ENCODE measurements around the gene WIPI1. TPM values are rescaled to one million over a fixed set of nuclear protein-coding genes. Genes with fewer than 3 reads are reported as not detected.
"Not testable (repeated sequence)": the region's sequence is repeated elsewhere in the genome, so short reads cannot be mapped to it uniquely, and the experiment has no call there.

WIPI1 gene
- total RNA-seq: 10 to 100 TPM; 46.0 to 53.1 TPM
- polyA plus RNA-seq: 10 to 100 TPM; 18.5 to 30.4 TPM
- long read RNA-seq, donor 1, transcript WIPI1-202 (12 exons, 1,575 nt): minor isoform, 28 of 261 reads
- long read RNA-seq, donor 1, transcript WIPI1-201 (13 exons, 1,832 nt): major isoform, 158 of 261 reads
- long read RNA-seq, donor 1, partial matches to known transcripts: 52 of 261 reads
- long read RNA-seq, donor 1, other reads (novel, unspliced or antisense): 23 of 261 reads
- long read RNA-seq, donor 2, transcript WIPI1-201 (13 exons, 1,832 nt): major isoform, 23 of 49 reads
- long read RNA-seq, donor 2, partial matches to known transcripts: 7 of 49 reads
- long read RNA-seq, donor 2, other reads (novel, unspliced or antisense): 14 of 49 reads

GRCh38 chr17:68457168-68457538 is at the start of gene WIPI1:
TSS of gene WIPI1 (minus strand) at chr17:68457496. CDS start at chr17:68457421, 75 bp downstream.
- Histone ChIP-seq H3K4me3 (ENCODE audit: low read length in 2 of 2) (peak within 1 kb of the TSS; percentile 80), H3K27ac (ENCODE audit: low read depth in 1 of 2, low read length in 2 of 2) (peak within 1 kb of the TSS; percentile 50 to 85), H3K27me3 (ENCODE audit: control insufficient read depth in 1 of 2, insufficient read depth in 2 of 2, low read length in 1 of 2) (no peaks in the 10 kb centered on the region), H3K4me1 (ENCODE audit: control insufficient read depth in 1 of 2, insufficient read depth in 2 of 2, low read length in 2 of 2) (peaks cover 0 to 2% of the 10 kb centered on the region in 2 donors), H3K36me3 (ENCODE audit: control insufficient read depth in 1 of 2, insufficient read depth in 2 of 2, low read length in 1 of 2) (no peaks in the 10 kb centered on the region), H3K9me3 (ENCODE audit: control insufficient read depth, low read length) (no peaks in the 10 kb centered on the region)
- ATAC-seq (ENCODE audit: low FRiP score) (no peak), DNase-seq (peak in 1 of 2 donors; percentile 78)
- WGBS, 2 donors: 0% methylated on average over 28 to 37 of the region's 39 CpGs
- intact Hi-C loops (cut with DNase I): loop anchor here in 1 of 2 donors (5.0 kb wide), 1 partner anchor 210 kb away; the partner anchor contains the start of gene AMZ2

GRCh38 chr17:68505951-68506350 is 48.7 kb upstream of the WIPI1 start:
- H3K9me3 ChIP-seq (ENCODE audit: control insufficient read depth, low read length): no peaks in the 10 kb centered on the region
- no peaks in the 10 kb centered on the region for H3K4me1 ChIP-seq (ENCODE audit: control insufficient read depth in 1 of 2, insufficient read depth in 2 of 2, low read length in 2 of 2)
- ATAC-seq (ENCODE audit: low FRiP score) (no peak), DNase-seq (no peak)
- WGBS, 2 donors: 89 to 93% methylated on average over 1 of the region's 1 CpG
- no peaks in the 10 kb centered on the region for H3K36me3 ChIP-seq (ENCODE audit: control insufficient read depth in 1 of 2, insufficient read depth in 2 of 2, low read length in 1 of 2)
- intact Hi-C loops (cut with DNase I): no loop called here
- H3K27me3 ChIP-seq (ENCODE audit: control insufficient read depth in 1 of 2, insufficient read depth in 2 of 2, low read length in 1 of 2): no peaks in the 10 kb centered on the region
- no peak overlapping the region for H3K4me3 ChIP-seq (ENCODE audit: low read length in 2 of 2)
- no peak overlapping the region for H3K27ac ChIP-seq (ENCODE audit: low read depth in 1 of 2, low read length in 2 of 2)

DNA sequence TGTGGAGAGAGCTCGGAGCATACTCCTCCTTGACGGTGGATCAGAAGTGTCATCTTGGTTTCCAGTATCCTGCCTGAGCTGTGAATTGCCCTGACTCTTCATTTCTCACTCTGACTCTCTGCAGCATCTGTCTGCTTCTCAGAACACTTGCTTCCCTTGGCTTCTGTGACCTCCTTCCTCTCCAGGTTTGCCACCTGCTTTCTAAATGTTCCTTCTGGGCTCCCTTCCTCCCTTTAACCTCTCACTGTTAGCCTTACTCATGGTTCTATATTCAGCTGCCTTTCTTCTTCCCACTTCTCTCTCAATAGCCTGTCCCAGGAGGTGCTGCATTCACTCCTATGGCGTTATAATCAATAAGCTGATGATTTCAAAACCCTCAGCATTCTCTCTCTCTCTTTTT is 43.8 kb upstream of the WIPI1 start:
- Histone ChIP-seq H3K36me3 (ENCODE audit: control insufficient read depth in 1 of 2, insufficient read depth in 2 of 2, low read length in 1 of 2) (no peaks in the 10 kb centered on the region), H3K27me3 (ENCODE audit: control insufficient read depth in 1 of 2, insufficient read depth in 2 of 2, low read length in 1 of 2) (no peaks in the 10 kb centered on the region), H3K27ac (ENCODE audit: low read depth in 1 of 2, low read length in 2 of 2) (no peak overlapping the region), H3K4me1 (ENCODE audit: control insufficient read depth in 1 of 2, insufficient read depth in 2 of 2, low read length in 2 of 2) (no peaks in the 10 kb centered on the region), H3K9me3 (ENCODE audit: control insufficient read depth, low read length) (no peaks in the 10 kb centered on the region), H3K4me3 (ENCODE audit: low read length in 2 of 2) (no peak overlapping the region)
- DNase-seq (no peak), ATAC-seq (ENCODE audit: low FRiP score) (no peak)
- intact Hi-C loops (cut with DNase I): no loop called here
- 71 to 73% methylated on average over 3 of the region's 3 CpGs for WGBS, 2 donors

- no peak for ATAC-seq (ENCODE audit: low FRiP score)
- no peaks in the 10 kb centered on the region for H3K4me1 ChIP-seq (ENCODE audit: control insufficient read depth in 1 of 2, insufficient read depth in 2 of 2, low read length in 2 of 2)
- 90 to 92% methylated on average over 5 of the region's 5 CpGs for WGBS, 2 donors
- no peak overlapping the region for H3K27ac ChIP-seq (ENCODE audit: low read depth in 1 of 2, low read length in 2 of 2)
- intact Hi-C loops (cut with DNase I): no loop called here
- H3K36me3 ChIP-seq (ENCODE audit: control insufficient read depth in 1 of 2, insufficient read depth in 2 of 2, low read length in 1 of 2): no peaks in the 10 kb centered on the region
- no peaks in the 10 kb centered on the region for H3K27me3 ChIP-seq (ENCODE audit: control insufficient read depth in 1 of 2, insufficient read depth in 2 of 2, low read length in 1 of 2)
- DNase-seq: no peak
- H3K4me3 ChIP-seq (ENCODE audit: low read length in 2 of 2): no peak overlapping the region
- H3K9me3 ChIP-seq (ENCODE audit: control insufficient read depth, low read length): no peaks in the 10 kb centered on the region
Measured at GRCh38 chr17:68499587-68499986, 42.3 kb upstream of the WIPI1 start.

GRCh38 chr17:68498479-68499326 is 41.4 kb upstream of the WIPI1 start:
- DNase-seq (no peak), ATAC-seq (ENCODE audit: low FRiP score) (no peak)
- no peaks in the 10 kb centered on the region for H3K36me3 ChIP-seq (ENCODE audit: control insufficient read depth in 1 of 2, insufficient read depth in 2 of 2, low read length in 1 of 2)
- H3K4me1 ChIP-seq (ENCODE audit: control insufficient read depth in 1 of 2, insufficient read depth in 2 of 2, low read length in 2 of 2): no peaks in the 10 kb centered on the region
- intact Hi-C loops (cut with DNase I): no loop called here
- H3K27ac ChIP-seq (ENCODE audit: low read depth in 1 of 2, low read length in 2 of 2): no peak overlapping the region
- no peak overlapping the region for H3K4me3 ChIP-seq (ENCODE audit: low read length in 2 of 2)
- no peaks in the 10 kb centered on the region for H3K27me3 ChIP-seq (ENCODE audit: control insufficient read depth in 1 of 2, insufficient read depth in 2 of 2, low read length in 1 of 2)
- 36 to 37% methylated on average over 7 of the region's 7 CpGs for WGBS, 2 donors
- H3K9me3 ChIP-seq (ENCODE audit: control insufficient read depth, low read length): no peaks in the 10 kb centered on the region

GRCh38 chr17:68497885-68498319 is 40.6 kb upstream of the WIPI1 start:
- no peaks in the 10 kb centered on the region for H3K27me3 ChIP-seq (ENCODE audit: control insufficient read depth in 1 of 2, insufficient read depth in 2 of 2, low read length in 1 of 2)
- ATAC-seq (ENCODE audit: low FRiP score) (no peak), DNase-seq (no peak)
- no peaks in the 10 kb centered on the region for H3K9me3 ChIP-seq (ENCODE audit: control insufficient read depth, low read length)
- no peak overlapping the region for H3K27ac ChIP-seq (ENCODE audit: low read depth in 1 of 2, low read length in 2 of 2)
- WGBS, 2 donors: 14 to 17% methylated on average over 3 of the region's 3 CpGs
- H3K4me1 ChIP-seq (ENCODE audit: control insufficient read depth in 1 of 2, insufficient read depth in 2 of 2, low read length in 2 of 2): no peaks in the 10 kb centered on the region
- intact Hi-C loops (cut with DNase I): no loop called here
- no peak overlapping the region for H3K4me3 ChIP-seq (ENCODE audit: low read length in 2 of 2)
- H3K36me3 ChIP-seq (ENCODE audit: control insufficient read depth in 1 of 2, insufficient read depth in 2 of 2, low read length in 1 of 2): no peaks in the 10 kb centered on the region

- Histone ChIP-seq H3K27ac (ENCODE audit: low read depth in 1 of 2, low read length in 2 of 2) (no peak overlapping the region), H3K27me3 (ENCODE audit: control insufficient read depth in 1 of 2, insufficient read depth in 2 of 2, low read length in 1 of 2) (no peaks in the 10 kb centered on the region)
- intact Hi-C loops (cut with DNase I): no loop called here
Measured at GRCh38 chr17:68495081-68495480, 37.8 kb upstream of the WIPI1 start.

GRCh38 chr17:68492394-68493054 is 35.2 kb upstream of the WIPI1 start:
- H3K9me3 ChIP-seq (ENCODE audit: control insufficient read depth, low read length); H3K36me3 ChIP-seq (ENCODE audit: control insufficient read depth in 1 of 2, insufficient read depth in 2 of 2, low read length in 1 of 2); ATAC-seq (ENCODE audit: low FRiP score); H3K4me1 ChIP-seq (ENCODE audit: control insufficient read depth in 1 of 2, insufficient read depth in 2 of 2, low read length in 2 of 2); H3K27ac ChIP-seq (ENCODE audit: low read depth in 1 of 2, low read length in 2 of 2); H3K4me3 ChIP-seq (ENCODE audit: low read length in 2 of 2); DNase-seq; H3K27me3 ChIP-seq (ENCODE audit: control insufficient read depth in 1 of 2, insufficient read depth in 2 of 2, low read length in 1 of 2); intact Hi-C loops (cut with DNase I): not testable (repeated sequence)
- 93% methylated on average over 8 of the region's 8 CpGs for WGBS, 2 donors

More at GRCh38 chr17:68495081-68495480, 37.8 kb upstream of the WIPI1 start:
- 87 to 89% methylated on average over 4 of the region's 4 CpGs for WGBS, 2 donors
- H3K4me1 ChIP-seq (ENCODE audit: control insufficient read depth in 1 of 2, insufficient read depth in 2 of 2, low read length in 2 of 2): no peaks in the 10 kb centered on the region
- ATAC-seq (ENCODE audit: low FRiP score): no peak
- H3K36me3 ChIP-seq (ENCODE audit: control insufficient read depth in 1 of 2, insufficient read depth in 2 of 2, low read length in 1 of 2): no peaks in the 10 kb centered on the region
- no peaks in the 10 kb centered on the region for H3K9me3 ChIP-seq (ENCODE audit: control insufficient read depth, low read length)
- H3K4me3 ChIP-seq (ENCODE audit: low read length in 2 of 2): no peak overlapping the region
- DNase-seq: no peak

Measured in aorta (tissue), 5 donors.